Mucosa of stomach (tissue), 1 donor: ENCODE measurements around the gene CCND1.

Source experiments
- H3K27me3 ChIP-seq: one replicate; pipeline ENCODE4 v1.7.0; 2013; ENCODE audit warnings: mild to moderate bottlenecking, low read length; ENCODE audit not compliant: control insufficient read depth, insufficient read depth
- H3K36me3 ChIP-seq: one replicate; pipeline ENCODE4 v1.7.0; 2013; ENCODE audit warnings: low read length; ENCODE audit not compliant: control insufficient read depth, insufficient read depth
- H3K4me1 ChIP-seq: one replicate; pipeline ENCODE4 v1.7.0; 2013; ENCODE audit warnings: mild to moderate bottlenecking, low read length; ENCODE audit not compliant: control insufficient read depth, insufficient read depth
- H3K4me3 ChIP-seq: one replicate; pipeline ENCODE4 v1.7.0; 2013; ENCODE audit warnings: low read length
- H3K9ac ChIP-seq: one replicate; pipeline ENCODE4 v1.7.0; 2013; ENCODE audit warnings: mild to moderate bottlenecking, low read length, moderate library complexity
- H3K9me3 ChIP-seq: one replicate; pipeline ENCODE4 v1.7.0; 2013; ENCODE audit warnings: mild to moderate bottlenecking, low read length, moderate library complexity; ENCODE audit not compliant: control insufficient read depth
- donor health status: Pancreatic carcinoma.

CCND1 gene

GRCh38 chr11:69640995-69641581 is at the start of gene CCND1:
TSS of gene CCND1 (plus strand) at chr11:69641156. CDS start at chr11:69641314, 158 bp downstream.
- Histone ChIP-seq H3K4me1 (peaks cover 56% of the 10 kb centered on the region), H3K27me3 (peaks cover 18% of the 10 kb centered on the region), H3K9ac (peak within 1 kb of the TSS; percentile 82), H3K36me3 (peaks cover 12% of the 10 kb centered on the region), H3K4me3 (peak within 1 kb of the TSS; percentile 58), H3K9me3 (no peaks in the 10 kb centered on the region)

- no peaks in the 10 kb centered on the region for H3K36me3 ChIP-seq
These were observed 47.8 kb upstream of the CCND1 start for GRCh38 chr11:69592986-69593650.

DNA sequence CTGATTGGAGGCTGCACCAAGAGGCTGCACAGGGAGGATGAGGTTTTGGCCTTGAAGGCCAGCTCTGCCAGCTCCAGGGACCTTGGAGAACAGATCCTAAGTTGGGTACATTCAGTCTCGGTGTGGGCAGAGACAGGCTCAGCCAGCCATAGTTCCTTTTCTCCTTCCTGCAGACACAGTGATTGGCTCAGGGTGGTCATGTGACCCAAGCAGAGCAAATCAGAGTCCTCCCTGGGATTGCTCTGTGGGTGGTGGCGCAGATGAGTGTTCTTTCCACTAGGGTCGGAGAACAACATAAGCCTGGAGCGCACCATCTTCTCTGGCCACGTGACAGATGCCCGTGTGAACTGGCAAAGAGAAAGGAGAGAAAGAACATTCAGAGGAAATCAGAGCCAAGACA is 47.1 kb upstream of the CCND1 start:
- H3K4me1 ChIP-seq = no peaks in the 10 kb centered on the region
- H3K9me3 ChIP-seq = no peaks in the 10 kb centered on the region
- H3K9ac ChIP-seq = no peak overlapping the region
- no peaks in the 10 kb centered on the region for H3K36me3 ChIP-seq
- no peaks in the 10 kb centered on the region for H3K27me3 ChIP-seq
- H3K4me3 ChIP-seq = no peak overlapping the region

More at GRCh38 chr11:69592986-69593650, 47.8 kb upstream of the CCND1 start:
- H3K9ac ChIP-seq = no peak overlapping the region
- H3K4me3 ChIP-seq = no peak overlapping the region
- H3K27me3 ChIP-seq = no peaks in the 10 kb centered on the region
- no peaks in the 10 kb centered on the region for H3K9me3 ChIP-seq
- H3K4me1 ChIP-seq = no peaks in the 10 kb centered on the region

GRCh38 chr11:69594481-69594880 is 46.5 kb upstream of the CCND1 start:
- Histone ChIP-seq H3K9me3 (no peaks in the 10 kb centered on the region), H3K4me3 (no peak overlapping the region), H3K4me1 (no peaks in the 10 kb centered on the region), H3K9ac (no peak overlapping the region), H3K27me3 (no peaks in the 10 kb centered on the region), H3K36me3 (no peaks in the 10 kb centered on the region)

DNA sequence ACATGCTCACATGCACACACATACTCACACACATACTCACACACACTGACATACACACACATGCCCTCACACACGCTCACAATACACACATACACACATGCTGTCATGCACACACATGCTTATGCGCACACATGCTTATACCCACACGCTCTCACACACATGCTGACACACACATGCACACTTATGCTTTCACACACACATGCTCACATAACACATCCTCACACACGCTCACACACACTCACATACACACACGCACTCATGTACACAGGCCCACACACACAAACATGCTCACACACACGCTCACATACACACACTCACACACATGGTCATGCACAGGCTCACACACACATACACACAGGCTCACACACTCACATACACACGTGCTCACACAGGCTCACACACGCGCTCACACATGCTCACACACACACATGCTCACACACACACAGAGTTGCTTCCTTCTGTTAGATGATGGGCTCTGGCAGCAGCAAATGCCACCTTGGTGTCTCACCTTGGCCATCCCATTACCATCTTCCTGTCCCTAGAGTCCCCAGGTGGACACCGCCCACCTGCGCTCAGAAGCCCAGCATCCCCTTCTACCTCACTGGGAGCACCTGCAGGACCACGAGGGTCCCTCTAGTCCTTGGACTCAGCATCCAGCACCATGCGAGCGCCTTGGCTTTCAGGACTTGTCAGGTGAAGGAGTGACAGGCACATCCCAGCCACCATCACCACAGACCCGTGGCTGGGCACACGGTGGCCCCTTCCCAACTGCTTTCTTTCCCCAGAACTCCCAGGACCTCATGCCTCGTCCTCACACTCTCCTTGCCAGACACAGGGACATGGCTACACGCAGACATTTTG is 44.9 kb upstream of the CCND1 start:
- Histone ChIP-seq H3K9ac (no peak overlapping the region), H3K36me3 (no peaks in the 10 kb centered on the region), H3K27me3 (no peaks in the 10 kb centered on the region), H3K4me1 (no peaks in the 10 kb centered on the region), H3K9me3 (no peaks in the 10 kb centered on the region), H3K4me3 (no peak overlapping the region)

DNA sequence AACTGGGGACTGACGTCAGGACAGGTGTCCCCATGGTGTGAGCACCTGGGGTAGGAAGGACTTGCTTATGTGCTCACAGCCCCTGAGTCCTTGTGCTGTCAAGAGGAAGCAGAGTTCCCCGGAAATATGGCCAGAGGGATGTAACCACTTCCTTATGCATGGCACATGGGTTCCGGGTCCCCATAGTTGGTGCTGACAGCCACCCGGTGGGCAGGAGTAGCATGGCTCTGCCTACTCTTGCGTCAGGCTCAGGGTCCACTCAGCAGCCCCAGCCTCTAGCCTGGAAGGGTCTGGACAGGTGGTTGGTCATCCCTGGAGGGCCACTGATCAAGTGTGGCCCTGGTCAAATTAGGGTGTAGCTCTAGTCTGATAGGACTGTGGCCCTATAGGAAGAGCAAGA is 42.8 kb upstream of the CCND1 start:
- H3K4me1 ChIP-seq = peaks cover 9% of the 10 kb centered on the region

GRCh38 chr11:69599502-69599901 is 41.5 kb upstream of the CCND1 start:
- H3K4me3 ChIP-seq = no peak overlapping the region
- peaks cover 9% of the 10 kb centered on the region for H3K4me1 ChIP-seq
- H3K27me3 ChIP-seq = no peaks in the 10 kb centered on the region
- no peaks in the 10 kb centered on the region for H3K36me3 ChIP-seq
- H3K9ac ChIP-seq = no peak overlapping the region
- H3K9me3 ChIP-seq = no peaks in the 10 kb centered on the region

More for the DNA sequence above, 42.8 kb upstream of the CCND1 start:
- Histone ChIP-seq H3K9ac (no peak overlapping the region), H3K9me3 (no peaks in the 10 kb centered on the region), H3K4me3 (no peak overlapping the region), H3K27me3 (no peaks in the 10 kb centered on the region), H3K36me3 (no peaks in the 10 kb centered on the region)

DNA sequence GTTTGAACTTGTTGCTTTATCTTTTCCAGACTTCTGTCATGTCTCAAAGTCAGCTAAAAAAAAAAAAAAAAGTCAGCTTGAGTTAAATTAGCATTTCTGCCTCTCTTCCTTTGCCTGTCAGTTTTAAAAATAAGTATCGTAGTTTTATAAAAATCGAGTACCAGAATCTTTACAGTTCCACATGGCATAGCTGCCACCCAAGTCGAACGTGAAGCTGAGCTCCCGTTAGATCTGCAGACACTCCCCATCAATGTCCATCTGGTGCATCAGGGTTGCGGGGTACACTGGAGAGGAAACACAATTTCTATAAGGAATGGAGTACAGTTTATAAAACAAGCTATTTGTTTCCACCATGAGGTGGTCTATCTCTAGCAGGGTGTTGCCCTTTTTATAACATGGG is 41.0 kb upstream of the CCND1 start:
- H3K27me3 ChIP-seq = no peaks in the 10 kb centered on the region
- no peak overlapping the region for H3K4me3 ChIP-seq
- no peaks in the 10 kb centered on the region for H3K36me3 ChIP-seq
- no peak overlapping the region for H3K9ac ChIP-seq
- peaks cover 9% of the 10 kb centered on the region for H3K4me1 ChIP-seq
- no peaks in the 10 kb centered on the region for H3K9me3 ChIP-seq

- no peak overlapping the region for H3K4me3 ChIP-seq
- H3K9me3 ChIP-seq = no peaks in the 10 kb centered on the region
- H3K27me3 ChIP-seq = no peaks in the 10 kb centered on the region
- H3K4me1 ChIP-seq = peaks cover 9% of the 10 kb centered on the region
- no peaks in the 10 kb centered on the region for H3K36me3 ChIP-seq
- no peak overlapping the region for H3K9ac ChIP-seq
These were observed 39.7 kb upstream of the CCND1 start for GRCh38 chr11:69601011-69601975.

GRCh38 chr11:69603111-69603836 is 37.7 kb upstream of the CCND1 start:
- Histone ChIP-seq H3K4me3 (no peak overlapping the region), H3K27me3 (peaks cover 4% of the 10 kb centered on the region)

GRCh38 chr11:69604055-69604454 is 36.9 kb upstream of the CCND1 start:
- no peak overlapping the region for H3K9ac ChIP-seq
- H3K4me3 ChIP-seq = no peak overlapping the region
- peaks cover 4% of the 10 kb centered on the region for H3K27me3 ChIP-seq
- H3K4me1 ChIP-seq = peaks cover 9% of the 10 kb centered on the region
- H3K36me3 ChIP-seq = no peaks in the 10 kb centered on the region
- H3K9me3 ChIP-seq = no peaks in the 10 kb centered on the region

More at GRCh38 chr11:69603111-69603836, 37.7 kb upstream of the CCND1 start:
- Histone ChIP-seq H3K9me3 (no peaks in the 10 kb centered on the region), H3K36me3 (no peaks in the 10 kb centered on the region), H3K4me1 (peaks cover 9% of the 10 kb centered on the region), H3K9ac (no peak overlapping the region)
